ENCODE measurements around the gene TUNAR.

GRCh38 chr14:95944462-95944861 is 67.8 kb downstream of the TUNAR start:
- no peak for TF ChIP-seq CTCF (IDR thresholded peaks at IDR 0.05)
- no peak for TF ChIP-seq EP300 (IDR thresholded peaks at IDR 0.05)
- TF ChIP-seq POLR2A (IDR thresholded peaks at IDR 0.05) = no peak

All from tibial nerve (tissue), 4 donors.